Lower leg skin (tissue), 3 donors: Measurements from ENCODE around the gene HMOX2.

Source experiments
- CTCF ChIP-seq, 3 donors: fragments of 450-650 bp; IDR thresholded peaks; one replicate each; pipeline ENCODE4 v1.5.1; 2016; ENCODE audit warnings: antibody characterized with exemption in 3 of 3, mild to moderate bottlenecking in 3 of 3, moderate library complexity in 2 of 3
- POLR2A ChIP-seq, 2 donors: fragments of 450-650 bp; IDR thresholded peaks; one replicate each; pipeline ENCODE4 v1.6.1; 2016 to 2017; ENCODE audit warnings: antibody characterized with exemption in 2 of 2, mild to moderate bottlenecking in 1 of 2, moderate library complexity in 1 of 2

- TF ChIP-seq CTCF (IDR thresholded peaks at IDR 0.05) (no peak), POLR2A (IDR thresholded peaks at IDR 0.05) (no peak)
Observed at GRCh38 chr16:4556580-4556979, 80.4 kb downstream of the HMOX2 start.
